ENCODE measurements around the gene SAP30L.

SAP30L gene

DNA sequence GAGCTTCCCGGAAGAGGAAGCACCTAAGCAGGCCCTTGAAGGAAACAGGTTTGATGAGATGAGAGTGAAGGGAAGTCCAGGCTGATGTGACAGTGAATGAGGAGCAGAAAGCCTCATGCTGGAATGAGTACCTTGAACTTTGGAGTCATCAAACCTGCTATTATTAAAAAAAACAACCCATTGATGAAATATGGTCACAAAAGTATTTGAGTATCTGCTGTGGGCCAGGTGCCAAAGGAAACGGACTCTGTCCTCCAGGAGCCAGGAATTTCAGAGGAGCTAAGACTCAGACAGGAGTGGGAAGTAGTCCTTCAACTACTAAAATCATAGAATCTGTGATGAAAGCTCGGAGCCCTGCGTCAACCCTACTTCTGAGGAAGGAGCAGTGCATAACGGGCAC is 20.4 kb downstream of the SAP30L start:
- peaks cover 17% of the 10 kb centered on the region for H3K27me3 ChIP-seq (replicated peaks)
- TF ChIP-seq, protein P1, sequence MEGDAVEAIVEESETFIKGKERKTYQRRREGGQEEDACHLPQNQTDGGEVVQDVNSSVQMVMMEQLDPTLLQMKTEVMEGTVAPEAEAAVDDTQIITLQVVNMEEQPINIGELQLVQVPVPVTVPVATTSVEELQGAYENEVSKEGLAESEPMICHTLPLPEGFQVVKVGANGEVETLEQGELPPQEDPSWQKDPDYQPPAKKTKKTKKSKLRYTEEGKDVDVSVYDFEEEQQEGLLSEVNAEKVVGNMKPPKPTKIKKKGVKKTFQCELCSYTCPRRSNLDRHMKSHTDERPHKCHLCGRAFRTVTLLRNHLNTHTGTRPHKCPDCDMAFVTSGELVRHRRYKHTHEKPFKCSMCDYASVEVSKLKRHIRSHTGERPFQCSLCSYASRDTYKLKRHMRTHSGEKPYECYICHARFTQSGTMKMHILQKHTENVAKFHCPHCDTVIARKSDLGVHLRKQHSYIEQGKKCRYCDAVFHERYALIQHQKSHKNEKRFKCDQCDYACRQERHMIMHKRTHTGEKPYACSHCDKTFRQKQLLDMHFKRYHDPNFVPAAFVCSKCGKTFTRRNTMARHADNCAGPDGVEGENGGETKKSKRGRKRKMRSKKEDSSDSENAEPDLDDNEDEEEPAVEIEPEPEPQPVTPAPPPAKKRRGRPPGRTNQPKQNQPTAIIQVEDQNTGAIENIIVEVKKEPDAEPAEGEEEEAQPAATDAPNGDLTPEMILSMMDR (IDR thresholded peaks at IDR 0.05; ENCODE audit: low read depth, low read length, missing control alignments): no peak
- no peak overlapping the region for H3K27ac ChIP-seq
- no peak overlapping the region for H3K4me3 ChIP-seq (ENCODE audit: low read depth, low read length)
- in situ Hi-C loops (cut with HindIII; ENCODE audit: low pct_ligation_motif_present, low sequenced_read_pairs): no loop called here
- DNase-seq: no peak
- H3K36me3 ChIP-seq (replicated peaks): no peaks in the 10 kb centered on the region

DNA sequence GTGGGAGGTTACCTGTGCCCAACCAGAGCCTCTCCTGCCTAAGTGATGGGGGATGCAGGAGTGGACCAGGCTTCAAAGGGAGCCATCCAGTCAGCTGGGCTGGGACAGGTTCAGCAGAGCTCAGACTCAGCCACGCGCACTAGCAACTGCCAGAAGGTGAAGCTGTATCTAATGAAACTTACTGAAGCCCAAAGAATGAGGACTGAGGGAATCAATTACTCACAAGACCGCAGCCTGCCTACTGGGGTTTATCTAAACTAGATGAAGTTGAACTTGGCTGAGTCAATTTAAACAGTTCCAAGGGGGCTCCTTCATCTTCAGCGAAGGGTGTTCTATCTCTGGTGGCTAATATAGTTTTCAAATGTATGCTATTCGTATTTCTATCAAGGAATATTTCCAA is 20.9 kb downstream of the SAP30L start:
- no peaks in the 10 kb centered on the region for H3K36me3 ChIP-seq (replicated peaks)
- H3K4me3 ChIP-seq (ENCODE audit: low read depth, low read length): no peak overlapping the region
- H3K27ac ChIP-seq: no peak overlapping the region
- in situ Hi-C loops (cut with HindIII; ENCODE audit: low pct_ligation_motif_present, low sequenced_read_pairs): no loop called here
- DNase-seq: no peak
- TF ChIP-seq, protein P1 (IDR thresholded peaks at IDR 0.05; ENCODE audit: low read depth, low read length, missing control alignments): no peak
- peaks cover 22% of the 10 kb centered on the region for H3K27me3 ChIP-seq (replicated peaks)

GRCh38 chr5:154467655-154468354 is 22.0 kb downstream of the SAP30L start:
- no peak overlapping the region for H3K4me3 ChIP-seq (ENCODE audit: low read depth, low read length)
- TF ChIP-seq, protein P1 (IDR thresholded peaks at IDR 0.05; ENCODE audit: low read depth, low read length, missing control alignments): peak; percentile 96
- H3K27ac ChIP-seq: no peak overlapping the region
- peaks cover 33% of the 10 kb centered on the region for H3K27me3 ChIP-seq (replicated peaks)
- in situ Hi-C loops (cut with HindIII; ENCODE audit: low pct_ligation_motif_present, low sequenced_read_pairs): no loop called here
- no peaks in the 10 kb centered on the region for H3K36me3 ChIP-seq (replicated peaks)
- DNase-seq: peak; percentile 57

DNA sequence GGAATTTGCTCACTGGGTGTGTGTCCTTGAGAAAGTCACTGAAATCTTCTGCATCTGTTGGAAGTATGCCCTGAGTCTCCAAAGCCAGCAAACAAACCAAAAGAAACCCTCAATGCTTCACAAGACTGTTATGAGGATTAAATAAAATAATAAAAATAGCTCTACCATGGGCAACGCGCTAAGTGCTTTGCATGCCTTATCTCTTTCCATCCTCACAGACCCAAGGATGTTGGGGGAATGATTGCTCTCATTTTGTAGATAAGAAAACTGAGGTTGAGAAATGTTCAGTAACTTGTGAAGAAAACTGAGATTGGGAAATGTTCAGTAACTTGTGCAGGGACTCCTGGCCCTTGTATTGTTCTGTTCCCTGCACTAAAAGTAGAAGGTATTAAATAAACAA is 24.3 kb downstream of the SAP30L start:
- Histone ChIP-seq H3K27ac (no peak overlapping the region), H3K4me3 (ENCODE audit: low read depth, low read length) (no peak overlapping the region), H3K36me3 (replicated peaks) (no peaks in the 10 kb centered on the region), H3K27me3 (replicated peaks) (peaks cover 57% of the 10 kb centered on the region)
- TF ChIP-seq, protein P1 (IDR thresholded peaks at IDR 0.05; ENCODE audit: low read depth, low read length, missing control alignments): no peak
- in situ Hi-C loops (cut with HindIII; ENCODE audit: low pct_ligation_motif_present, low sequenced_read_pairs): no loop called here
- DNase-seq: no peak

DNA sequence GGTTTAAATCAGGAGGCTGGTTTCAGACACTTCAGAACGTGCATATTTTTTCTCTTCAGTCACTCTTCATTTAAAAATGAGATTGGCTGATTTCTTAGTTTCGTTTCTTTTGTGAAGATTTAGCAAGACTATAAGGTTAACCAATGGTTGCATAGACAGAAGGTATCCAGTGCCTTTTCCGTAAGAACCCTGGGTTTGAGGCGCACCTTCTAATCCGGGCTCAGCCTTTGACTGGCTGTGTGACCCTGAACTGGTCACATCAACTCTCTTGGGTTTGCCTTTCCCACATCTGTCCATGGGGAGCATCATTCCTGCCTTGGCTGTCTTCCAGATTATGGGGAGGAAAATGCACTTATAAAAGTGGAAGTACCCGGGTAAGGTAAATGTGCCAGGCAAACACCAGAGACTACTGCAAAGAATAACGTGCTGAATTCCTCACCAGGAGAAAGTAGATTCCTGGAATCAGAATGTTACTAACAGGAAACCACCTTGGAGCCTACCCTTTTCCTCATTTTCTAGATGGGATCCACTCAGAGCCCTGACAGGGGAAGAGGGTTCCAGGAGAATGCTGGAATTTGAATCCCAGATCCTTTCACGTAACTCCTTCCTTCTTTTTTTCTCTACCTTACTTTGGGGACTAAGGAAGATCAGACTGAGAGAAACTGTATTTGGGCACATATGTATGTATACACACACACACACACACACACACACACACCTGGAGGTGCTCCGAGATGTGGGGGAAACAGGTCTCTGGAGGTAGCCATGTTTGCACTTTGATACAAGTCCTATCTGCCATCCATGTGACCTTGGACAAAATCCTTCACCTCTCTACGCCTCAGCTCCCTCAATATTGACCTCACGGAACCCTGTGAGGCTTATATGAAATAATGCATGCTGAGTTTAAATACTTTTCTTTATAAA is 25.4 kb downstream of the SAP30L start:
- Histone ChIP-seq H3K27me3 (replicated peaks) (peaks cover 67% of the 10 kb centered on the region), H3K4me3 (ENCODE audit: low read depth, low read length) (no peak overlapping the region), H3K36me3 (replicated peaks) (no peaks in the 10 kb centered on the region), H3K27ac (no peak overlapping the region)
- TF ChIP-seq, protein P1 (IDR thresholded peaks at IDR 0.05; ENCODE audit: low read depth, low read length, missing control alignments): no peak
- in situ Hi-C loops (cut with HindIII; ENCODE audit: low pct_ligation_motif_present, low sequenced_read_pairs): no loop called here
- no peak for DNase-seq

Measured in brain microvascular endothelial cell (primary cell).